Gastrocnemius medialis (tissue), 4 donors: Measurements from ENCODE around the gene NLGN1. TPM values are rescaled to one million over a fixed set of nuclear protein-coding genes. Genes with fewer than 3 reads are reported as not detected.

Experiments used
- ATAC-seq, 2 donors: fragments of 150-250 bp; one replicate each; pipeline ENCODE4 v1.9.1; 2016
- DNase-seq, 2 donors: peaks; one replicate each; pipeline ENCODE4 v3.0.0-alpha.2; 2019
- H3K27ac ChIP-seq, 4 donors: fragments of 200-600 bp; sonication (generic); 1 replicate in 1 of 4; 2 replicates in 3 of 4; pipeline ENCODE4 v1.5.1; 2016 to 2018; ENCODE audit warnings: mild to moderate bottlenecking in 2 of 4, moderate library complexity in 1 of 4
- H3K27me3 ChIP-seq, 3 donors: fragments of 200-600 bp; sonication (generic) in 2 of 3; 1 replicate in 1 of 3; 2 replicates in 2 of 3; pipeline versions ENCODE4 v1.5.1 to v1.6.0; 2016 to 2019; ENCODE audit warnings: mild to moderate bottlenecking in 1 of 3, moderate library complexity in 1 of 3
- H3K36me3 ChIP-seq, 2 donors: fragments of 200-600 bp; sonication (generic) in 1 of 2; one replicate each; pipeline ENCODE4 v1.5.1; 2017 to 2018
- H3K4me1 ChIP-seq, 2 donors: fragments of 200-600 bp; sonication (generic) in 1 of 2; one replicate each; pipeline ENCODE4 v1.5.1; 2016 to 2017; ENCODE audit warnings: mild to moderate bottlenecking in 2 of 2
- H3K4me3 ChIP-seq, 4 donors: fragments of 200-600 bp; sonication (generic) in 3 of 4; 1 replicate in 1 of 4; 2 replicates in 3 of 4; pipeline ENCODE4 v1.5.1; 2016 to 2019; ENCODE audit warnings: mild to moderate bottlenecking in 2 of 4
- H3K9me3 ChIP-seq, 3 donors: fragments of 200-600 bp; sonication (generic) in 2 of 3; 1 replicate in 1 of 3; 2 replicates in 2 of 3; pipeline ENCODE4 v1.5.1; 2016 to 2019
- CTCF ChIP-seq, 5 experiments: fragments of 450-650 bp in 3 of 5; fragments of 200-600 bp in 2 of 5; sonication (generic) in 2 of 5; IDR thresholded peaks in 4 of 5; conservative IDR thresholded peaks in 1 of 5; 1 replicate in 4 of 5; 2 replicates in 1 of 5; pipeline ENCODE4 v1.5.1; 2016 to 2019; ENCODE audit warnings: antibody characterized with exemption in 5 of 5, mild to moderate bottlenecking in 3 of 5, moderate library complexity in 3 of 5
- POLR2A ChIP-seq, 2 donors: fragments of 450-650 bp; IDR thresholded peaks; one replicate each; pipeline ENCODE4 v1.6.1; 2017; ENCODE audit warnings: antibody characterized with exemption in 2 of 2, mild to moderate bottlenecking in 2 of 2, moderate library complexity in 2 of 2
- in situ Hi-C, 4 donors: fragments of 200-750 bp; cut with MboI; loops; one replicate each; pipeline versions ENCODE4 v1.15.0 to v1.8.0; 2017; ENCODE audit warnings: low sequenced_read_pairs in 4 of 4
- intact Hi-C: fragments of 100-400 bp; cut with DNase I; formaldehyde crosslinking; loops from one replicate; pipeline ENCODE4 v1.15.1; 2023; ENCODE audit warnings: low total_unique reads
- total RNA-seq, 4 donors: library from RNA; depleted of rRNA; stranded (reverse); fragments of >200 nt; gene quantifications; one replicate each; pipeline versions ENCODE4 v1.1.0 to v1.2.3, GENCODE V29; 2016

Gene NLGN1
- total RNA-seq, 4 donors from 2014 or later, result 0.52 to 1.9 (median 1.1) TPM

GRCh38 chr3:173761161-173761560 is 363.6 kb downstream of the NLGN1 start:
- no peaks in the 10 kb centered on the region for H3K4me1 ChIP-seq
- DNase-seq, result no peak
- intact Hi-C loops (no loop called here), in situ Hi-C loops (no loop called here)
- TF ChIP-seq POLR2A (IDR thresholded peaks at IDR 0.05) (no peak), CTCF (IDR thresholded peaks at IDR 0.05 in 4 of 5, conservative IDR thresholded peaks at IDR 0.05 in 1 of 5) (no peak)
- no peaks in the 10 kb centered on the region for H3K9me3 ChIP-seq
- H3K36me3 ChIP-seq, result no peaks in the 10 kb centered on the region
- no peak for ATAC-seq
- no peak overlapping the region for H3K4me3 ChIP-seq
- H3K27ac ChIP-seq, result no peak overlapping the region
- H3K27me3 ChIP-seq, result no peaks in the 10 kb centered on the region

- H3K36me3 ChIP-seq, result no peaks in the 10 kb centered on the region
- intact Hi-C loops (no loop called here), in situ Hi-C loops (no loop called here)
- TF ChIP-seq CTCF (IDR thresholded peaks at IDR 0.05 in 4 of 5, conservative IDR thresholded peaks at IDR 0.05 in 1 of 5) (no peak), POLR2A (IDR thresholded peaks at IDR 0.05) (no peak)
- ATAC-seq, result no peak
- H3K9me3 ChIP-seq, result no peaks in the 10 kb centered on the region
- no peak overlapping the region for H3K4me3 ChIP-seq
- H3K27me3 ChIP-seq, result no peaks in the 10 kb centered on the region
- DNase-seq, result no peak
- no peaks in the 10 kb centered on the region for H3K4me1 ChIP-seq
- H3K27ac ChIP-seq, result no peak overlapping the region
Observed at GRCh38 chr3:173762501-173762900, 365.0 kb downstream of the NLGN1 start.

DNA sequence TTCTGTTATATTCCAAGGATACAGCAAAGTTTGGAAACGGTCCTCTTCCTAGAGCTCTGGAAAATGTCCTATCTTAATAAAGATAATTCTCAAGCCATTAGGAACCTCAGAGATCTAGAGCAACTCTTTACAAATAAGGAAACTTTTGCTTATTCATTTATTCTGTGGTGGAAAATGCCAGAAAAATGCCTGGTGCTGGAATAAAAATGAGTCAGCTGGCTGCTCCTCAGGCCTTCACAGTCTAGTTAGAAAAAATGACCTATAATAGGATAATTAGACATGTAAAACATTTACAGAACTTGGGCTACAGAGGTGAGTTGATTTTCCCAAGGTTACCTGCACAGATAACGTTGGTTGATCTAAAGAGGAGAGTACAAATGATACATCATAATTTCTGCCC is 372.5 kb downstream of the NLGN1 start:
- Histone ChIP-seq H3K27me3 (no peaks in the 10 kb centered on the region), H3K9me3 (no peaks in the 10 kb centered on the region), H3K27ac (no peak overlapping the region), H3K36me3 (no peaks in the 10 kb centered on the region), H3K4me3 (no peak overlapping the region), H3K4me1 (no peaks in the 10 kb centered on the region)
- DNase-seq, result no peak
- intact Hi-C loops, result no loop called here
- no peak for ATAC-seq
- no peak for TF ChIP-seq CTCF (IDR thresholded peaks at IDR 0.05 in 4 of 5, conservative IDR thresholded peaks at IDR 0.05 in 1 of 5)
- TF ChIP-seq POLR2A (IDR thresholded peaks at IDR 0.05), result no peak
- in situ Hi-C loops, result no loop called here

GRCh38 chr3:173770796-173771573 is 373.4 kb downstream of the NLGN1 start:
- H3K4me1 ChIP-seq, result no peaks in the 10 kb centered on the region
- no peak for ATAC-seq
- H3K4me3 ChIP-seq, result no peak overlapping the region
- in situ Hi-C loops (no loop called here), intact Hi-C loops (no loop called here)
- no peak for DNase-seq
- H3K9me3 ChIP-seq, result no peaks in the 10 kb centered on the region
- H3K36me3 ChIP-seq, result no peaks in the 10 kb centered on the region
- TF ChIP-seq POLR2A (IDR thresholded peaks at IDR 0.05) (no peak), CTCF (IDR thresholded peaks at IDR 0.05 in 4 of 5, conservative IDR thresholded peaks at IDR 0.05 in 1 of 5) (no peak)
- no peak overlapping the region for H3K27ac ChIP-seq
- H3K27me3 ChIP-seq, result no peaks in the 10 kb centered on the region

DNA sequence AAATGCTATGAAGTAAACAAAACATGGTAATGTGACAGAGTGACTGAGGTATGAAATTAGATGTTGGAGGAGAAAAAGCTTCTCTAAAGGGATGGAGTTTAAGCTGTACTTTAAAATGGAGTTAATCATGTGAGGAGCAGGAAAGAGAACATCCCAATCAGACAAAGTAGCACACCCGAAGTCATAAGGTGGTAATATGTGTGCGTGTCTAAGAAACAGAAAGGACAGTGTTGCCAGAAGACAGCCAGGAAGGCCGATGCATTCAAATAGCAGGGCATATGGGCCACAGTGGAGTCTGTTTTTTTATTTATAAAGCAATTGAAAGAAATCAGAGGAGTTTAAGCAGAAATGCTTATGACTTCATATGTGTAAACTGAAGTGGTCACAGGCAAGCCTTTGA is 376.3 kb downstream of the NLGN1 start:
- Histone ChIP-seq H3K36me3 (no peaks in the 10 kb centered on the region), H3K4me1 (no peaks in the 10 kb centered on the region), H3K27me3 (no peaks in the 10 kb centered on the region), H3K9me3 (no peaks in the 10 kb centered on the region), H3K27ac (no peak overlapping the region), H3K4me3 (no peak overlapping the region)
- no peak for DNase-seq
- in situ Hi-C loops (no loop called here), intact Hi-C loops (no loop called here)
- TF ChIP-seq POLR2A (IDR thresholded peaks at IDR 0.05) (no peak), CTCF (IDR thresholded peaks at IDR 0.05 in 4 of 5, conservative IDR thresholded peaks at IDR 0.05 in 1 of 5) (no peak)
- ATAC-seq, result no peak
